CD14-positive monocyte (primary cell): ENCODE results near the gene SYNE1. TPM values are rescaled to one million over a fixed set of nuclear protein-coding genes. Genes with fewer than 3 reads are reported as not detected.

ENCODE experiments used
- DNase-seq, 3 donors: peaks; one replicate each; pipeline ENCODE4 v3.0.0-alpha.2; 2011 to 2022
- H2AFZ ChIP-seq: 2 replicates; pipeline ENCODE4 v1.6.0; 2012; ENCODE audit warnings: mild to moderate bottlenecking, low read depth, low read length, inconsistent platforms; ENCODE audit not compliant: insufficient read depth, poor library complexity, severe bottlenecking
- H3K27ac ChIP-seq, 2 donors: 1 replicate in 1 of 2; 2 replicates in 1 of 2; pipeline ENCODE4 v1.5.1; 2012 to 2013; ENCODE audit warnings: low read length in 2 of 2, control low read depth in 1 of 2, inconsistent platforms in 1 of 2, low read depth in 1 of 2, mild to moderate bottlenecking in 1 of 2
- H3K27me3 ChIP-seq, 2 donors: one replicate each; pipeline versions ENCODE4 v1.6.0 to v1.6.1; 2011 to 2013; ENCODE audit warnings: low read length in 2 of 2; ENCODE audit not compliant: control insufficient read depth in 2 of 2, insufficient read depth in 2 of 2
- H3K36me3 ChIP-seq, 2 donors: replicated peaks in 1 of 2; 1 replicate in 1 of 2; 2 replicates in 1 of 2; pipeline versions ENCODE4 v1.5.1 to v1.6.1; 2012 to 2013; ENCODE audit warnings: low read length in 2 of 2, control low read depth in 1 of 2, inconsistent platforms in 1 of 2, mild to moderate bottlenecking in 1 of 2; ENCODE audit not compliant: insufficient read depth in 2 of 2, control insufficient read depth in 1 of 2
- H3K4me1 ChIP-seq, 2 donors: 1 replicate in 1 of 2; 2 replicates in 1 of 2; pipeline versions ENCODE4 v1.5.1 to v1.6.1; 2012 to 2013; ENCODE audit warnings: low read length in 2 of 2, control low read depth in 1 of 2, inconsistent platforms in 1 of 2, mild to moderate bottlenecking in 1 of 2, moderate library complexity in 1 of 2; ENCODE audit not compliant: insufficient read depth in 2 of 2, control insufficient read depth in 1 of 2
- H3K4me2 ChIP-seq: replicated peaks from 2 replicates; pipeline ENCODE3; 2012; ENCODE audit warnings: low read length, moderate library complexity, mild to moderate bottlenecking; ENCODE audit not compliant: poor library complexity, severe bottlenecking; ENCODE audit errors: extremely low read depth
- H3K4me3 ChIP-seq, 3 experiments: fragments of 200-600 bp in 1 of 3; sonication (generic) in 1 of 3; replicated peaks in 1 of 3; 1 replicate in 2 of 3; 2 replicates in 1 of 3; pipeline ENCODE4 v1.5.1; 2011 to 2013; ENCODE audit warnings: low read length in 3 of 3, mild to moderate bottlenecking in 3 of 3, control low read depth in 2 of 3, low read depth in 2 of 3, inconsistent platforms in 1 of 3, moderate library complexity in 1 of 3
- H3K79me2 ChIP-seq: 2 replicates; pipeline ENCODE4 v1.6.0; 2012; ENCODE audit warnings: mild to moderate bottlenecking, control low read depth, inconsistent platforms, low read length, moderate library complexity; ENCODE audit not compliant: insufficient read depth
- H3K9ac ChIP-seq: 2 replicates; pipeline ENCODE4 v1.6.0; 2017; ENCODE audit warnings: low read length, mild to moderate bottlenecking; ENCODE audit not compliant: insufficient read depth, poor library complexity, severe bottlenecking
- H3K9me3 ChIP-seq, 2 donors: replicated peaks in 1 of 2; 1 replicate in 1 of 2; 2 replicates in 1 of 2; pipeline versions ENCODE4 v1.5.1 to v1.6.1; 2012 to 2013; ENCODE audit warnings: low read length in 2 of 2, control low read depth in 1 of 2; ENCODE audit not compliant: control insufficient read depth in 1 of 2, insufficient read depth in 1 of 2
- H4K20me1 ChIP-seq: 2 replicates; pipeline ENCODE4 v1.6.0; 2012; ENCODE audit warnings: mild to moderate bottlenecking, low read length, control low read depth, moderate library complexity; ENCODE audit not compliant: insufficient read depth
- H3K27ac Mint-ChIP-seq, 7 donors: one replicate each; pipeline ENCODE4 v1.8.0; 2020; ENCODE audit warnings: mild to moderate bottlenecking in 7 of 7, mixed read lengths in 7 of 7, moderate library complexity in 6 of 7, inconsistent platforms in 2 of 7
- H3K27me3 Mint-ChIP-seq, 3 donors: one replicate each; pipeline ENCODE4 v1.8.0; 2021 to 2022; ENCODE audit warnings: low read depth in 3 of 3, mild to moderate bottlenecking in 3 of 3, mixed read lengths in 3 of 3, moderate library complexity in 3 of 3, inconsistent platforms in 1 of 3
- H3K36me3 Mint-ChIP-seq, 2 donors: one replicate each; pipeline ENCODE4 v1.8.0; 2020; ENCODE audit warnings: mixed read lengths in 2 of 2, inconsistent platforms in 1 of 2, mild to moderate bottlenecking in 1 of 2
- H3K4me1 Mint-ChIP-seq: one replicate; pipeline ENCODE4 v1.8.0; 2020; ENCODE audit warnings: mild to moderate bottlenecking, mixed read lengths
- H3K4me3 Mint-ChIP-seq, 2 donors: one replicate each; pipeline ENCODE4 v1.8.0; 2020; ENCODE audit warnings: mild to moderate bottlenecking in 2 of 2, mixed read lengths in 2 of 2, moderate library complexity in 1 of 2
- H3K9me3 Mint-ChIP-seq, 7 donors: one replicate each; pipeline ENCODE4 v1.8.0; 2020 to 2022; ENCODE audit warnings: mixed read lengths in 7 of 7, mild to moderate bottlenecking in 6 of 7, moderate library complexity in 6 of 7, inconsistent platforms in 2 of 7
- CTCF ChIP-seq: fragments of 200-600 bp; IDR thresholded peaks from one replicate; pipeline ENCODE4 v1.8.0; 2022; ENCODE audit warnings: antibody characterized with exemption, mild to moderate bottlenecking
- WGBS: methylation state at CpG from one replicate; pipeline ENCODE4 v1.1.5; 2013; ENCODE audit warnings: missing lambda C conversion rate; ENCODE audit not compliant: insufficient coverage; 5-methylcytosine and 5-hydroxymethylcytosine counted together
- intact Hi-C, 2 donors: fragments of 100-400 bp; cut with micrococcal nuclease; formaldehyde crosslinking; loops; one replicate each; pipeline versions ENCODE4 v1.15.0 to v1.15.1; 2023
- polyA plus RNA-seq, 3 donors: library from polyadenylated mRNA; depleted of rRNA in 1 of 3; unstranded in 2 of 3; stranded (reverse) in 1 of 3; fragments of 300-500 nt in 2 of 3; fragments of >200 nt in 1 of 3; fragmentation: Illumina TruSeq in 2 of 3; gene quantifications; 1 replicate in 2 of 3; 2 replicates in 1 of 3; pipeline ENCODE4 v1.2.3, GENCODE V29; 2012 to 2021

SYNE1 gene
- polyA plus RNA-seq, 3 donors: 3.7 to 24.5 (median 8.1) TPM

GRCh38 chr6:152085451-152085921, 551.7 kb downstream of the SYNE1 start:
- H3K9me3 Mint-ChIP-seq: peaks cover 0 to 16% (median 2%) of the 10 kb centered on the region in 7 donors
- DNase-seq: no peak
- H3K4me3 Mint-ChIP-seq: no peak overlapping the region
- Histone ChIP-seq H3K4me3 (no peak overlapping the region), H3K9ac (no peak overlapping the region), H3K36me3 (no peaks in the 10 kb centered on the region), H3K4me1 (no peaks in the 10 kb centered on the region), H4K20me1 (no peaks in the 10 kb centered on the region), H2AFZ (no peak overlapping the region), H3K27ac (no peak overlapping the region), H3K9me3 (no peaks in the 10 kb centered on the region), H3K4me2 (no peak overlapping the region), H3K27me3 (no peaks in the 10 kb centered on the region), H3K79me2 (no peaks in the 10 kb centered on the region)
- no peak overlapping the region for H3K27ac Mint-ChIP-seq
- no peak for TF ChIP-seq CTCF
- no CpG with 5 or more reads among the region's 4 CpGs for WGBS
- H3K27me3 Mint-ChIP-seq: peaks cover 0 to 2% (median 0%) of the 10 kb centered on the region in 3 donors
- no peaks in the 10 kb centered on the region for H3K4me1 Mint-ChIP-seq
- no peaks in the 10 kb centered on the region for H3K36me3 Mint-ChIP-seq
- intact Hi-C loops: no loop called here

DNA sequence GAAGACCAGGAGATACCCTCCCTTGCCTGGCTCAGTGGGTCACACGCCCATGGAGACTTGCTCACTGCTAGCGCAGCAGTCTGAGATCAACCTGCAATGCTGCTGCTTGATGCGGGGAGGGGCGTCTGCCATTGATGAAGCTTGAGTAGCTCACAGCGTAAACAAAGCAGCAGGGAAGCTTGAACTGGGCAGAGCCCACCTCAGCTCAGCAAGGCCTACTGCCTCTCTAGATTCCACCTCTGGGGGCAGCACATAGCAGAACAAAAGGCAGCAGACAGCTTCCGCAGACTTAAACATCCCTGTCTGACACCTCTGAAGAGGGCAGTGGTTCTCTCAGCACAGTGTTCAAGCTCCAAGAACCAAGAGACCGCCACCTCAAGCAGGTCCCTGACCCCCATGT, 558.4 kb downstream of the SYNE1 start:
- TF ChIP-seq CTCF: no peak
- Histone ChIP-seq H3K4me3 (no peak overlapping the region), H3K27ac (no peak overlapping the region), H3K9me3 (peaks cover 15% of the 10 kb centered on the region in 2 donors), H3K79me2 (no peaks in the 10 kb centered on the region), H3K9ac (no peak overlapping the region), H3K36me3 (no peaks in the 10 kb centered on the region), H4K20me1 (no peaks in the 10 kb centered on the region), H3K27me3 (no peaks in the 10 kb centered on the region), H3K4me1 (no peaks in the 10 kb centered on the region), H3K4me2 (no peak overlapping the region), H2AFZ (no peak overlapping the region)
- 97% methylated on average over 6 of the region's 7 CpGs for WGBS
- intact Hi-C loops: no loop called here
- H3K27ac Mint-ChIP-seq: no peak overlapping the region
- H3K4me1 Mint-ChIP-seq: no peaks in the 10 kb centered on the region
- no peak overlapping the region for H3K4me3 Mint-ChIP-seq
- H3K27me3 Mint-ChIP-seq: peaks cover 0 to 5% (median 0%) of the 10 kb centered on the region in 3 donors
- peaks cover 19 to 52% (median 34%) of the 10 kb centered on the region in 7 donors for H3K9me3 Mint-ChIP-seq
- H3K36me3 Mint-ChIP-seq: no peaks in the 10 kb centered on the region
- DNase-seq: no peak
